Measurements from ENCODE around the gene SLC22A14.
"Not testable (repeated sequence)": the region's sequence is repeated elsewhere in the genome, so short reads cannot be mapped to it uniquely, and the experiment has no call there.

SLC22A14 gene

GRCh38 chr3:38271553-38271952, 10.5 kb upstream of the SLC22A14 start:
- no peak for DNase-seq

DNA sequence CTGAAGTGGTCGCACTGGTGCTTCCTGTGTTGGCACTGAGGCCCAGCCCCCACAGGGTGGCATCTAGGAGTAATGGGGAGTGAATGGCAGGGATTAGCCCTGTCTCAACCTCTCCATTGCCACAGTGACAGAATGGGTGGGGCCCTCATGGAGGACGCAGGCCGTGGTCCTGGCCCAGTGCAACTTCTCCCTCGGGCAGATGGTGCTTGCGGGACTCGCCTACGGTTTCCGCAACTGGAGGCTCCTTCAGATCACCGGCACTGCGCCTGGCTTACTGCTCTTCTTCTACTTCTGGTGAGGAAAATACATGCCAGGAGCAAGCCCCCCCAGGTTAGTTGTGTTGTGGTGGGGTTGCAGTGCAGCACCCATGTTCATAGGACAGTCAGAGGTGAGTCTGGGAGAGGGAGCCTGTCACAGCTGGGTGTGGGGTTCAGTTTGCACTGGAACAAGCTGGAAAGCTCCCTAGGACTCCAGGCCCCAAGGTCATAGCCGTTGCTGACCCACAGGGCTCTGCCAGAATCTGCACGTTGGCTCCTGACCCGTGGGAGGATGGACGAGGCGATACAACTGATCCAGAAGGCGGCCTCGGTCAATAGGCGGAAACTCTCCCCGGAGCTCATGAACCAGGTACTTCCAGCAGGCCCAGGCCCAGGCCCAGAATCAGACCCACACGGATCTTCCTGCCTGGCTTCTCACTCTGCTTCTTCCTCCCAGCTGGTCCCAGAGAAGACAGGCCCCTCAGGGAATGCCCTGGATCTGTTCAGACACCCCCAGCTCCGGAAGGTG, 7.0 kb upstream of the SLC22A14 start:
- DNase-seq = no peak

DNA sequence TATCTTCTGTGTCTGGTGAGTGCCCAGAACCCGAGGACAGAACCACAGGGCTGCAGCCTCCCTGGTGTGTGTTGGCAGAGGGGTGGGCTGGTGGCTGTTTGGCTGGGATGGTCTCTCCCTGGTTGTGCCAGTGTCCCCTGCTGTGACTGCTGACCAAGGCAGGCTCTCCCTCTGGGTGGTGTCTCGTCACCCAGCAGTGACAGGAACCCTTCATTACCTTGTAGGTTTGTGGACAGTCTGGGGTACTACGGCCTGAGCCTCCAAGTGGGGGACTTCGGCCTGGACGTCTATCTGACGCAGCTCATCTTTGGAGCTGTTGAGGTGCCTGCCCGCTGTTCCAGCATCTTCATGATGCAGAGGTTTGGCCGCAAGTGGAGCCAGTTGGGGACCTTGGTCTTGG, 6.4 kb upstream of the SLC22A14 start:
- no peak for DNase-seq

GRCh38 chr3:38276081-38276916, 5.8 kb upstream of the SLC22A14 start:
- DNase-seq = no peak

DNA sequence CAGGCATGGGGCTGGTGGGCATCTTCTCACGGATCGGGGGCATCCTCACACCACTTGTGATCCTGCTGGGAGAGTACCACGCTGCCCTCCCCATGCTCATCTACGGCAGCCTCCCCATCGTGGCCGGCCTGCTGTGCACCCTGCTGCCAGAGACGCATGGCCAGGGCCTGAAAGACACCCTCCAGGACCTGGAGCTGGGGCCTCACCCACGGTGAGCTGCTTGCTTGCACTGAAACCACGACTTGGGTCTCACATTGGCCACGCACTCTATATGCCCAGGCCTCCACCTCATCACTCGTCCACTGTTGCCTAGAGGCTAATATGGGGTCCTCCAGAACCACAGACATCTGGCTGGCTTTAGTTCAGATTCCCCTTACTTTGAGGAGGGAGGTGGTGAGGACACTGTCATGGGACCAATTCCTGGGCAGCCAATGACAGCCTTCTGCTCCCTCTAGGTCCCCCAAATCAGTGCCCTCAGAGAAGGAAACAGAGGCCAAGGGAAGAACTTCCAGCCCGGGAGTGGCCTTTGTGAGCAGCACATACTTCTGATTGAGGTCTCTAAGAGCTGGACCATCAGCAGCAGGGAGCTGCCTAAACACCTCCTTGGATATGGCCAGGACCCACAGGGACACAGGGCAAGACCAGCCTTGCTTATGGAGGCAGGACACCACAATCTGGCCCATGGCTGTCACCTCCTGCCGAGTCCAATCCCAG, 5.0 kb upstream of the SLC22A14 start:
- DNase-seq = no peak

- no peak for DNase-seq
Measured at GRCh38 chr3:38278841-38279240, 3.3 kb upstream of the SLC22A14 start.

GRCh38 chr3:38283810-38284755, 2.0 kb downstream of the SLC22A14 start:
- no peak for DNase-seq

GRCh38 chr3:38284756-38285150, 2.7 kb downstream of the SLC22A14 start:
- DNase-seq = no peak

DNA sequence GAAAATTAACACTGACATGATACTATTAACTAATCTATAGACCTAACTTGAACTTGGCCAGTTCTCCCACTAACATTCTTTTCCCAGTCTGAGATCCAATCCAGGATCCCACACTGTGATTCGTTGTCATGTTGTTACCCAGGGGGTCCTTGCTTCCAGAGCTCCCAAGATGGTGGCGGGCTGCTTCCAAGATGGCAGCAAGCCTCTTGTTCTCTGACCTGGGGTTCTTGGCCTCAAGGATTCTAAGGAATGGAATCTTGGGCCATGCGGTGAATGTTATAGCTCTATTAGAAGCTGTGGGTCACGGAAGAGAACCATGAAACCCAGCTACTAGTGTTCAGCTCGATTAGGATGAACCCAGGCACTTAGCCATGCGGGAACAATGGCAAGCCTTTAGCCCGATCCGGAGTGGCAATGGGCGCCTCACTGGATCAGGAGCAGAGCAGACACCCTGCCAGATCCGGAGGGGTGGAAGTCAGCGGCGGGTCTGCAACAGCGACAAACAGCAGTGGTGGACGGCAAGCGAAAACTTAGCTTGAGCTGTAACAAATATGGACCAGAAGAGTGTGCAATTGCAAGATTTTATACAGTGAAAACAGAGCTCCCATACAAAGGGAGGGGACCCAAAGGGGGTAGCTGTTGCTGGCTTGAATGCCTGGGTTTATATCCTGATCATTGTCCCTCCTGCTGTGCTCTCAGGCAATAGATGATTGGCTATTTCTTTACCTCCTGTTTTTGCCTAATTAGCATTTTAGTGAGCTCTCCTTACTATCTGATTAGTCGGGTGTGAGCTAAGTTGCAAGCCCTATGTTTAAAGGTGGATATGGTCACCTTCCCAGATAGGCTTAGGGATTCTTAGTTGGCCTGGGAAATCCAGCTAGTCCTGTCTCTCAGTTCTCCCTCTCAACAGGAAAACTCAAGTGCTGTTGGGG, 7.5 kb downstream of the SLC22A14 start:
- DNase-seq = not testable (repeated sequence)

DNA sequence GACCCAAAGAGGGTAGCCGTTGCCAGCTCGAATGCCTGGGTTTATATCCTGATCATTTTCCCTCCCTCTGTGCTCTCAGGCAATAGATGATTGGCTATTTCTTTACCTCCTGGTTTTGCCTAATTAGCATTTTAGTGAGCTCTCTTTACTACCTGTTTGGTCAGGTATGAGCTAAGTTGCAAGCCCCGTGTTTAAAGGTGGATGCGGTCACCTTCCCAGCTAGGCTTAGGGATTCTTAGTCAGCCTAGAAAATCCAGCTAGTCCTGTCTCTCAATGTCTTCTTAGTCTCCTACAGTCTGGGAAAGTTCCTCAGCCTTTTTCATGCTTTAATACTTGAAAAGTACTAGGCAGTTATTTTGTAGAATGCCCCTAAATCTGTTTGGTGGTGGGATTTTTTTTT, 15.0 kb downstream of the SLC22A14 start:
- DNase-seq = not testable (repeated sequence)

DNA sequence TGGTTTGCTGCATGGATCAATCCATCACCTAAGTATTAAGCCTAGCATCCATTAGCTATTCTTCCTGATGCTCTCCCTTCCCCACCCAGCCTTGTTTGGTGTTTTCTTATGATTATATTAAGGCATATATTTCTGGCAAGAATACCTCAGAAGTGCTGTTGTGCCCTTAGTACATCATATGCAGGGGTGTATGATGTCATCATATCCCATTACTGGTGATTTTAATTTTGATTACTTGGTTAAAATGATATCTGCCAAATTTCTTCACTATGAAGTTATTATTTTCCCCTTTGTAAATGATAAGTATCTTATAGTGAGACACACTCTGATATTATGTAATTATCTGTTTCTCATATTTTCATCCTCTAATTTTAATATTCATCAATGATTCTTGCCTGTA, 15.4 kb downstream of the SLC22A14 start:
- no peak for DNase-seq

- no peak for DNase-seq
Measured at GRCh38 chr3:38297947-38298711, 16.0 kb downstream of the SLC22A14 start.

GRCh38 chr3:38306941-38307340, 24.8 kb downstream of the SLC22A14 start:
- no peak for DNase-seq

- DNase-seq = no peak
Measured at GRCh38 chr3:38307599-38307998, 25.5 kb downstream of the SLC22A14 start.

DNA sequence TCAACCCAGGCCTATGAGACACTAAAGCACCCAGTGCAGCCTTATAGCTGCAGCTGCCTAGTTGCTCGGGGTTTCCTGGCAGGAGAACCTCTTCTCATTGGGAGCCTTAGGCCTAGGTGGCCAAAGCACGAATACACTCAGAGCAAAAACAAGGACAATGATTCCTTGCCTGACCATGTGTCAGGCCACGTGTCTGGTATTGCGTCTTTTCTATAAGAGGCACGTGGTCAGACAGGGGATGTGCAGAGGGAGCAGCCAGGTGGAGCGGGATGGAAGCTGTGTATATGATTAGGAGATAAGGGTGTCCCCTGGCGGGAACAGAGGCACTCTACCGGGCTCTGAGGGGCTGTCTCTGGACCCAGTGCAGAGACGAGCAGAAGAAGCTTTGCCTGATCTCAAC, 26.4 kb downstream of the SLC22A14 start:
- DNase-seq = no peak

DNA sequence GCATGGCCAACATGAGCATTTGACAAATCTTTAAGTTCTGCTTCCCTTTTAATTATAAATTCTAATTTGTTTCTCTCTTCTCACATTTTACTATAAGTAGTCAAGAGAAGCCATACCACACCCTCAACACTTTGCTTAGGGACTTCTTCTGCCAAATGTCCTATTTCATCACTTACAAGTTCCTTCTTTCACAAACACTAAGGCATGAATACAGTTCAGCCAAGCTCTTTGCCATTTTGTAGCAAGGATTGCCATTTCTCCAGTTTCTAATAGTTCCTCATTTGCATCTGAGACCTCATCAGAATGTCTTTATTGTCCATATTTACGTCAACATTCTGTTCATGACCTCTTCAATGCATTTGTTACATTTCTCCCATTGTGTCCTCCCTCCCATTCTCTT, 29.4 kb downstream of the SLC22A14 start:
- no peak for DNase-seq

DNA sequence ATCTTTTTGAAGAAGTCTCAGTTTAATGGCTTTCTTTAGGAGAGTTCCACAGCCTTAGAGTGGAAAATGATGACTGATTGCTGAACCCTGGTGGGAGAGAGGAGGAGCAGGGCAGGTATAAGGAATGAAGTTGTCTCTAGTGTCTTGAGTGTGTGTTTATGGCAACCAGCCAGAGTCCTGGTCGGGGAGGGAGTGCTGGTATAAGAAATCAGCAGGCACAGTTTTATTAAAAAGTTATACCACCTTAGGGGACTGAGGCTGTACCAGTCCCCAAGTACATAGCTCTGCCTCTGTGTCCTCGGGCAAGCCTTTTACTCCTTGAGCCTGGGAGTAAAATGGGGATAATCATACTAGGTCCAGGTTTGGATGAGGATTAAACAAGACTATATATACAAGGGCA, 29.8 kb downstream of the SLC22A14 start:
- DNase-seq = no peak

DNA sequence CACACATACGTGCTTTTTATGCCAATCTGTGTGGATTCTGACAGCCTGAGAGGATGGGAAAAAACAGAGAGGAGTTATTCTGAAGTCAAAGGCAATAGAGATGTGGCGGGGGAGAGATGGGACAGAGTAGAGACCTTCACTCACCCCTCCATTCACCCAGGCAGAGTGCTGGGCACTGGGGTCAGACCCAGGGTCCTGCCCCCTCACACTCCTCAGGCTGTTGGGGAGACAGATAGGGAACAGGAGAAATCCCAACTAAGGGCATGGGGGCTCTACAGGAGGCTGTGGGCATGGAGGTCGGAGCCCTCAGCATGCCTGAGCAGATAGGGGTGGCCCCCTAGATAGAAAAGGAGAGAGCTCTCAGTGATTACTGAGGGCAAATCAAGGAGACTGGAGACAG, 30.3 kb downstream of the SLC22A14 start:
- DNase-seq = no peak

- DNase-seq = no peak
Measured at GRCh38 chr3:38313263-38313662, 31.2 kb downstream of the SLC22A14 start.

- no peak for DNase-seq
Measured at GRCh38 chr3:38313695-38314094, 31.6 kb downstream of the SLC22A14 start.
